A549 (cell line): ENCODE measurements around the gene CDH4. TPM values are rescaled to one million over a fixed set of nuclear protein-coding genes. Genes with fewer than 3 reads are reported as not detected.

Experiments
- ATAC-seq, 2 experiments: fragments of 200-7000 bp in 1 of 2; fragments of >200 bp in 1 of 2; cut with Nextera tagmentation in 1 of 2; cut with Tn5 transposase in 1 of 2; 3 replicates each; pipeline versions ENCODE4 v1.8.0 to v1.9.1; 2018 to 2020; ENCODE audit warnings: mild to moderate bottlenecking in 1 of 2, moderate library complexity in 1 of 2
- CTCF ChIA-PET: fragments of 300-600 bp; sonication (Branson Sonifier 250); formaldehyde crosslinking; extraction: SDS; loops from one replicate; lab custom pipeline; 2021; ENCODE audit warnings: antibody characterized with exemption, inconsistent platforms; lab: Yijun Ruan, JAX
- POLR2A ChIA-PET: fragments of 350-600 bp; formaldehyde crosslinking; extraction: SDS; loops from one replicate; lab custom pipeline; 2021; ENCODE audit warnings: antibody characterized with exemption, inconsistent platforms; lab: Yijun Ruan, JAX
- DNase-seq, 2 experiments: peaks; one replicate each; pipeline versions ENCODE4 v3.0.0 to v3.0.0-alpha.2; 2011 to 2016; ENCODE audit warnings: low read depth in 1 of 2, low spot score in 1 of 2
- FAIRE-seq: peaks from 2 replicates; lab custom pipeline; 2011; peaks lifted over from hg19 to GRCh38; lab: Jason Lieb, UNC
- H3K27ac ChIP-seq, 2 experiments: fragments of >200 bp; sonication (Bioruptor Twin); formaldehyde crosslinking; 3 replicates each; pipeline ENCODE4 v1.5.1; 2016 to 2017
- H3K4me1 ChIP-seq: fragments of >200 bp; sonication (Bioruptor Twin); formaldehyde crosslinking; 3 replicates; pipeline ENCODE4 v1.6.1; 2016
- H3K4me2 ChIP-seq: fragments of >200 bp; sonication (Bioruptor Twin); formaldehyde crosslinking; 3 replicates; pipeline ENCODE4 v1.6.1; 2016
- H3K4me3 ChIP-seq: fragments of >200 bp; sonication (Bioruptor Twin); formaldehyde crosslinking; 3 replicates; pipeline ENCODE4 v1.5.1; 2016
- H3K9me3 ChIP-seq: fragments of >200 bp; sonication (Bioruptor Twin); formaldehyde crosslinking; 3 replicates; pipeline ENCODE4 v1.6.1; 2016
- BCL3 ChIP-seq: fragments of >200 bp; sonication (Bioruptor Twin); formaldehyde crosslinking; IDR thresholded peaks from 3 replicates; pipeline ENCODE4 v1.6.1; 2016
- CBX8 ChIP-seq: fragments of 200-600 bp; sonication (generic); IDR thresholded peaks from 2 replicates; pipeline ENCODE4 v1.6.1; 2016
- CHD2 ChIP-seq: fragments of 150-350 bp; IDR thresholded peaks from 2 replicates; pipeline ENCODE4 v1.6.1; 2014; ENCODE audit warnings: low read length; ENCODE audit not compliant: partially characterized antibody
- E2F6 ChIP-seq: IDR thresholded peaks from 2 replicates; pipeline ENCODE4 v1.6.1; 2012; ENCODE audit warnings: low read depth, borderline replicate concordance
- EHF ChIP-seq: fragments of 250-450 bp; sonication (Bioruptor Pico); IDR thresholded peaks from 2 replicates; pipeline ENCODE4 v1.5.0; 2020; ENCODE audit warnings: mild to moderate bottlenecking
- ESRRA ChIP-seq: fragments of 150-350 bp; IDR thresholded peaks from 2 replicates; pipeline ENCODE4 v1.6.1; 2014; ENCODE audit warnings: mild to moderate bottlenecking, low read length, borderline replicate concordance
- FOSB ChIP-seq: fragments of 250-450 bp; sonication (Bioruptor Pico); IDR thresholded peaks from 2 replicates; pipeline ENCODE4 v1.5.0; 2020; ENCODE audit warnings: mild to moderate bottlenecking, moderate library complexity
- FOSL2 ChIP-seq, 2 experiments: fragments of 450-650 bp in 1 of 2; fragments of >200 bp in 1 of 2; sonication (Bioruptor Twin) in 1 of 2; formaldehyde crosslinking; IDR thresholded peaks; 2 replicates each; pipeline versions ENCODE4 v1.5.0 to v1.6.1; 2016 to 2020; ENCODE audit warnings: mild to moderate bottlenecking in 1 of 2, moderate library complexity in 1 of 2
- HEYL ChIP-seq: fragments of 250-450 bp; sonication (Bioruptor Pico); IDR thresholded peaks from 2 replicates; pipeline ENCODE4 v1.8.0; 2021; ENCODE audit warnings: mild to moderate bottlenecking, moderate library complexity
- HMGXB4 ChIP-seq: fragments of 250-450 bp; sonication (Bioruptor Pico); IDR thresholded peaks from 2 replicates; pipeline ENCODE4 v1.5.0; 2021; ENCODE audit warnings: mild to moderate bottlenecking, moderate library complexity, borderline replicate concordance
- HOXB13 ChIP-seq: fragments of 250-450 bp; sonication (Bioruptor Pico); IDR thresholded peaks from 2 replicates; pipeline ENCODE4 v1.5.0; 2020; ENCODE audit warnings: low read depth, mild to moderate bottlenecking, moderate library complexity
- HOXB5 ChIP-seq: fragments of 250-450 bp; sonication (Bioruptor Pico); IDR thresholded peaks from 2 replicates; pipeline ENCODE4 v1.5.0; 2020; ENCODE audit warnings: mild to moderate bottlenecking, moderate library complexity
- JUN ChIP-seq, 2 experiments: fragments of >200 bp; sonication (Bioruptor Twin); formaldehyde crosslinking; IDR thresholded peaks; 2 replicates in 1 of 2; 3 replicates in 1 of 2; pipeline ENCODE4 v1.6.1; 2016 to 2017
- KDM1A ChIP-seq: fragments of 200-600 bp; sonication (generic); IDR thresholded peaks from 2 replicates; pipeline ENCODE4 v1.6.1; 2016; ENCODE audit warnings: low read depth, mild to moderate bottlenecking
- KDM5A ChIP-seq: fragments of 200-600 bp; sonication (generic); IDR thresholded peaks from 2 replicates; pipeline ENCODE4 v1.6.1; 2016; ENCODE audit warnings: antibody characterized with exemption, mild to moderate bottlenecking
- MAX ChIP-seq: IDR thresholded peaks from 2 replicates; pipeline ENCODE4 v1.6.1; 2012
- MAZ ChIP-seq: fragments of 150-350 bp; IDR thresholded peaks from 2 replicates; pipeline ENCODE4 v1.6.1; 2014; ENCODE audit warnings: antibody characterized with exemption, low read depth, low read length, borderline replicate concordance
- NFE2L2 ChIP-seq: fragments of 150-350 bp; conservative IDR thresholded peaks from 2 replicates; pipeline ENCODE4 v1.6.1; 2014; ENCODE audit warnings: low read length
- NPAS2 ChIP-seq: fragments of 250-450 bp; sonication (Bioruptor Pico); IDR thresholded peaks from 2 replicates; pipeline ENCODE4 v1.8.0; 2022; ENCODE audit warnings: mild to moderate bottlenecking, moderate library complexity, borderline replicate concordance
- NR3C1 ChIP-seq: fragments of >200 bp; sonication (Bioruptor Twin); formaldehyde crosslinking; IDR thresholded peaks from 3 replicates; pipeline ENCODE4 v1.6.1; 2017
- RAD21 ChIP-seq, 2 experiments: fragments of >200 bp in 1 of 2; sonication (Bioruptor Twin) in 1 of 2; formaldehyde crosslinking in 1 of 2; IDR thresholded peaks in 1 of 2; conservative IDR thresholded peaks in 1 of 2; 2 replicates in 1 of 2; 3 replicates in 1 of 2; pipeline ENCODE4 v1.6.1; 2012 to 2018; ENCODE audit warnings: inconsistent platforms in 1 of 2
- RARB ChIP-seq: fragments of 250-450 bp; sonication (Bioruptor Pico); IDR thresholded peaks from 2 replicates; pipeline ENCODE4 v1.8.0; 2021; ENCODE audit warnings: mild to moderate bottlenecking, moderate library complexity
- SREBF2 ChIP-seq: fragments of 450-650 bp; IDR thresholded peaks from 2 replicates; pipeline ENCODE4 v1.6.1; 2014; ENCODE audit warnings: mild to moderate bottlenecking, moderate library complexity
- USF2 ChIP-seq: fragments of 450-650 bp; IDR thresholded peaks from 2 replicates; pipeline ENCODE4 v1.6.1; 2014; ENCODE audit warnings: antibody characterized with exemption
- ZC3H11A ChIP-seq: fragments of 450-650 bp; IDR thresholded peaks from 2 replicates; pipeline ENCODE4 v1.6.1; 2014; ENCODE audit warnings: antibody characterized with exemption, mild to moderate bottlenecking
- WGBS: methylation state at CpG from one replicate; pipeline ENCODE4 v1.1.6; 2017; ENCODE audit errors: missing lambda C conversion rate; 5-methylcytosine and 5-hydroxymethylcytosine counted together
- polyA plus RNA-seq, 4 experiments: library from polyadenylated mRNA; depleted of rRNA in 3 of 4; stranded (reverse); fragments of >200 nt; fragmentation: RNase III in 1 of 4; extraction: RNeasy Plus Mini Kit Qiagen cat#74134 plus additional on column Dnase treatment in 1 of 4; gene quantifications; 2 replicates in 3 of 4; 3 replicates in 1 of 4; pipeline ENCODE4 v1.2.3, GENCODE V29; 2011 to 2017

CDH4 gene
- polyA plus RNA-seq, 2 of the 4 experiments (the other 2 are of a cell fraction) = 3.4 to 10.3 TPM

- H3K9me3 ChIP-seq = no peaks in the 10 kb centered on the region
- no peak overlapping the region for H3K4me2 ChIP-seq
- no peak overlapping the region for H3K27ac ChIP-seq
- DNase-seq = no peak
- H3K4me3 ChIP-seq = no peak overlapping the region
- FAIRE-seq = no peak
- POLR2A ChIA-PET = no interaction called here
- H3K4me1 ChIP-seq = no peaks in the 10 kb centered on the region
- WGBS = 68% methylated on average over 25 of the region's 25 CpGs
- CTCF ChIA-PET = interaction anchor here (0.5 to 0.6 kb wide), 2 partner anchors 706 to 886 kb away, joined by 3 read pairs; no protein-coding TSS in a partner anchor
- no peak for TF ChIP-seq E2F6
- TF ChIP-seq FOSL2 (IDR thresholded peaks at IDR 0.05) = no peak
- no peak for TF ChIP-seq FOSL2 (CRISPR knock-in tag; IDR thresholded peaks at IDR 0.05)
- ATAC-seq = no peak
Observed at GRCh38 chr20:61809006-61809770, 557.1 kb downstream of the CDH4 start.

- FAIRE-seq = no peak
- CTCF ChIA-PET = interaction anchor here (0.6 kb wide), 1 partner anchor 887 kb away, joined by 3 read pairs; no protein-coding TSS in a partner anchor
- no peaks in the 10 kb centered on the region for H3K9me3 ChIP-seq
Observed at GRCh38 chr20:61810066-61810737, 558.1 kb downstream of the CDH4 start.

GRCh38 chr20:61810738-61811135, 558.7 kb downstream of the CDH4 start:
- TF ChIP-seq MAX (no peak), USF2 (no peak), NPAS2 (CRISPR knock-in tag) (no peak), CBX8 (no peak), KDM1A (no peak), HMGXB4 (no peak), RARB (CRISPR knock-in tag) (no peak), HOXB5 (no peak), HOXB13 (no peak), BCL3 (no peak), RAD21 (conservative IDR thresholded peaks at IDR 0.05 in 1 of 2, IDR thresholded peaks at IDR 0.05 in 1 of 2) (no peak), FOSB (no peak), SREBF2 (no peak), MAZ (no peak), JUN (IDR thresholded peaks at IDR 0.05) (no peak), FOSL2 (IDR thresholded peaks at IDR 0.05) (no peak), FOSL2 (CRISPR knock-in tag; IDR thresholded peaks at IDR 0.05) (no peak)
- ATAC-seq (no peak), FAIRE-seq (no peak), DNase-seq (no peak)
- H3K4me2 ChIP-seq = no peak overlapping the region
- no peak overlapping the region for H3K4me3 ChIP-seq
- H3K4me1 ChIP-seq = no peaks in the 10 kb centered on the region
- H3K9me3 ChIP-seq = no peaks in the 10 kb centered on the region
- WGBS = 87% methylated on average over 16 of the region's 17 CpGs
- POLR2A ChIA-PET = no interaction called here
- CTCF ChIA-PET = interaction anchor here (0.6 kb wide), 1 partner anchor 235 kb away, joined by 3 read pairs; no protein-coding TSS in a partner anchor
- H3K27ac ChIP-seq = no peak overlapping the region

More at GRCh38 chr20:61810066-61810737, 558.1 kb downstream of the CDH4 start:
- TF ChIP-seq KDM5A = no peak
- TF ChIP-seq FOSB = no peak
- TF ChIP-seq HEYL (CRISPR knock-in tag) = no peak
- TF ChIP-seq ESRRA = no peak
- no peak for TF ChIP-seq EHF (CRISPR knock-in tag)
- TF ChIP-seq NR3C1 = no peak
- no peak for TF ChIP-seq ZC3H11A
- TF ChIP-seq CHD2 = no peak
- no peak for TF ChIP-seq NFE2L2
- no peak for TF ChIP-seq SREBF2
- POLR2A ChIA-PET = no interaction called here
- Histone ChIP-seq H3K4me2 (no peak overlapping the region), H3K4me3 (no peak overlapping the region), H3K4me1 (no peaks in the 10 kb centered on the region), H3K27ac (no peak overlapping the region)
- ATAC-seq (no peak), DNase-seq (no peak)
- WGBS = 59% methylated on average over 8 of the region's 22 CpGs
